ENCODE data around the gene RPA1.

RPA1 gene

GRCh38 chr17:1909985-1910384, 80.2 kb downstream of the RPA1 start:
- DNase-seq (ENCODE audit: low read depth), result no peak

GRCh38 chr17:1912146-1912545, 82.3 kb downstream of the RPA1 start:
- DNase-seq (ENCODE audit: low read depth), result no peak

- no peak for DNase-seq (ENCODE audit: low read depth)
Measured at GRCh38 chr17:1913702-1914101, 83.9 kb downstream of the RPA1 start.

- DNase-seq (ENCODE audit: low read depth), result no peak
Measured at GRCh38 chr17:1914661-1915083, 84.9 kb downstream of the RPA1 start.

- no peak for DNase-seq (ENCODE audit: low read depth)
Measured at GRCh38 chr17:1915889-1916288, 86.1 kb downstream of the RPA1 start.

- DNase-seq (ENCODE audit: low read depth), result no peak
Measured at GRCh38 chr17:1916316-1916715, 86.5 kb downstream of the RPA1 start.

GRCh38 chr17:1916963-1917715, 87.3 kb downstream of the RPA1 start:
- no peak for DNase-seq (ENCODE audit: low read depth)

GRCh38 chr17:1918346-1919162, 88.7 kb downstream of the RPA1 start:
- no peak for DNase-seq (ENCODE audit: low read depth)

- DNase-seq (ENCODE audit: low read depth), result no peak
Measured at GRCh38 chr17:1919201-1919600, 89.4 kb downstream of the RPA1 start.

- no peak for DNase-seq (ENCODE audit: low read depth)
Measured at GRCh38 chr17:1920948-1921351, 91.1 kb downstream of the RPA1 start.

- no peak for DNase-seq (ENCODE audit: low read depth)
Measured at GRCh38 chr17:1928976-1929375, 99.2 kb downstream of the RPA1 start.

- no peak for DNase-seq (ENCODE audit: low read depth)
Measured at GRCh38 chr17:1930337-1930645, 100.5 kb downstream of the RPA1 start.

GRCh38 chr17:1931844-1932579, 102.2 kb downstream of the RPA1 start:
- no peak for DNase-seq (ENCODE audit: low read depth)

GRCh38 chr17:1933875-1934715, 104.3 kb downstream of the RPA1 start:
- no peak for DNase-seq (ENCODE audit: low read depth)

- no peak for DNase-seq (ENCODE audit: low read depth)
Measured at GRCh38 chr17:1934901-1935300, 105.1 kb downstream of the RPA1 start.

GRCh38 chr17:1936766-1937165, 107.0 kb downstream of the RPA1 start:
- no peak for DNase-seq (ENCODE audit: low read depth)

- DNase-seq (ENCODE audit: low read depth), result no peak
Measured at GRCh38 chr17:1937461-1937860, 107.7 kb downstream of the RPA1 start.

- DNase-seq (ENCODE audit: low read depth), result no peak
Measured at GRCh38 chr17:1939981-1940809, 110.4 kb downstream of the RPA1 start.

GRCh38 chr17:1940810-1941185, 111.0 kb downstream of the RPA1 start:
- DNase-seq (ENCODE audit: low read depth), result no peak

GRCh38 chr17:1941272-1942065, 111.7 kb downstream of the RPA1 start:
- DNase-seq (ENCODE audit: low read depth), result no peak

GRCh38 chr17:1942066-1942365, 112.2 kb downstream of the RPA1 start:
- no peak for DNase-seq (ENCODE audit: low read depth)

All from activated T-cell treated with anti-CD3 and anti-CD28 coated beads for 48 hours (primary cell).